ENCODE data around the gene PSMC1. TPM values are rescaled to one million over a fixed set of nuclear protein-coding genes. Genes with fewer than 3 reads are reported as not detected.

Gene PSMC1
- total and polyA plus RNA-seq, 12 donors, result 67.1 to 456 (median 87.4) TPM

DNA sequence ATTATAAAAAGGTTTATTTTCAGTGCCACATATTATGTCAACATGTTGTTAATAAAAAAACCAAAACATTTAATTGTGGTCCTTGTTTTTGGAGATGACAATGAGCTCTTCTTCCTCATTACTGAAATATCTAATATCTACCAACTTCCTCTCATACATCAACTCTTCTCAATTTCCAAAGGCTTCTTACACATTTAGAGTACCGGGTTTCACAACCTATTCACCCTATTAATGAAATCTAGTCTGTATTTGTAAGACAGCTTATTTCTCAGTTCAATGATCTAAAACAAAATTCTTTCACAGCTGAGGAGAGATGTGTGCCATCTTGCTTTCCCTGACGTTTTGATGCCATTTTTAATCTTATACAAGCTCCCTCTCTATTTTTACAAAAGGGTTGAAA lies 60.9 kb downstream of the PSMC1 start:
- Histone ChIP-seq H3K36me3 (replicated peaks in 1 of 2) (peaks cover 0 to 30% of the 10 kb centered on the region in 2 donors), H3K27ac (no peak overlapping the region), H3K9me3 (replicated peaks in 1 of 3) (no peaks in the 10 kb centered on the region), H3K27me3 (no peaks in the 10 kb centered on the region), H3K4me1 (replicated peaks in 1 of 2) (peaks cover 0 to 6% of the 10 kb centered on the region in 2 donors), H3K4me3 (no peak overlapping the region)
- TF ChIP-seq, protein P1, sequence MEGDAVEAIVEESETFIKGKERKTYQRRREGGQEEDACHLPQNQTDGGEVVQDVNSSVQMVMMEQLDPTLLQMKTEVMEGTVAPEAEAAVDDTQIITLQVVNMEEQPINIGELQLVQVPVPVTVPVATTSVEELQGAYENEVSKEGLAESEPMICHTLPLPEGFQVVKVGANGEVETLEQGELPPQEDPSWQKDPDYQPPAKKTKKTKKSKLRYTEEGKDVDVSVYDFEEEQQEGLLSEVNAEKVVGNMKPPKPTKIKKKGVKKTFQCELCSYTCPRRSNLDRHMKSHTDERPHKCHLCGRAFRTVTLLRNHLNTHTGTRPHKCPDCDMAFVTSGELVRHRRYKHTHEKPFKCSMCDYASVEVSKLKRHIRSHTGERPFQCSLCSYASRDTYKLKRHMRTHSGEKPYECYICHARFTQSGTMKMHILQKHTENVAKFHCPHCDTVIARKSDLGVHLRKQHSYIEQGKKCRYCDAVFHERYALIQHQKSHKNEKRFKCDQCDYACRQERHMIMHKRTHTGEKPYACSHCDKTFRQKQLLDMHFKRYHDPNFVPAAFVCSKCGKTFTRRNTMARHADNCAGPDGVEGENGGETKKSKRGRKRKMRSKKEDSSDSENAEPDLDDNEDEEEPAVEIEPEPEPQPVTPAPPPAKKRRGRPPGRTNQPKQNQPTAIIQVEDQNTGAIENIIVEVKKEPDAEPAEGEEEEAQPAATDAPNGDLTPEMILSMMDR (IDR thresholded peaks at IDR 0.05), result no peak
- no peak for TF ChIP-seq POLR2A (IDR thresholded peaks at IDR 0.05)
- DNase-seq, result no peak
- intact Hi-C loops (cut with DNase I), result no loop called here
- WGBS, 4 donors, result 81 to 88% (median 87%) methylated on average over 2 of the region's 2 CpGs

DNA sequence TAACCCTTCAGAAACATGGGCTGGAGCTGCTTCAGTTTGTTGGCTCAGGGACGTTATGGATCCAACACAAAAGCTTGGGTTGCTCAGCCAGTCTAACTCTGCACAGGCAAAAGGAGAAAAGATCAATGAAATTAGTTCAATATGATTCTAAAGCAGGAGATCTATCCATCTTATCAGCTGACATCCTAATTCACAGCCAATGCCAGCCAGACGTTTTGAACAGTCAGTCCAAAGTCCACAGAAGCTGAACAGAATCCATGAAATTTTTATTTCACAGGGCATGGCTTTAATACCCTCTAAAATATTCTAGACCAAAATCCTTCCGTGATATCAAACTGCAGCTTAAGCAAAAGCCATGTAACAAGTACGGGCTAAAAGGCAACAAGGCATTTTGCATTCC lies 61.7 kb downstream of the PSMC1 start:
- H3K9me3 ChIP-seq (replicated peaks in 1 of 3), result no peaks in the 10 kb centered on the region
- DNase-seq, result no peak
- no peak overlapping the region for H3K4me3 ChIP-seq
- peaks cover 0 to 6% of the 10 kb centered on the region in 2 donors for H3K4me1 ChIP-seq (replicated peaks in 1 of 2)
- TF ChIP-seq, protein P1 (IDR thresholded peaks at IDR 0.05), result no peak
- TF ChIP-seq POLR2A (IDR thresholded peaks at IDR 0.05), result no peak
- H3K36me3 ChIP-seq (replicated peaks in 1 of 2), result peaks cover 0 to 25% of the 10 kb centered on the region in 2 donors
- no peak overlapping the region for H3K27ac ChIP-seq
- no peaks in the 10 kb centered on the region for H3K27me3 ChIP-seq
- WGBS, 4 donors, result 75 to 89% (median 80%) methylated on average over 4 of the region's 4 CpGs
- intact Hi-C loops (cut with DNase I), result no loop called here

DNA sequence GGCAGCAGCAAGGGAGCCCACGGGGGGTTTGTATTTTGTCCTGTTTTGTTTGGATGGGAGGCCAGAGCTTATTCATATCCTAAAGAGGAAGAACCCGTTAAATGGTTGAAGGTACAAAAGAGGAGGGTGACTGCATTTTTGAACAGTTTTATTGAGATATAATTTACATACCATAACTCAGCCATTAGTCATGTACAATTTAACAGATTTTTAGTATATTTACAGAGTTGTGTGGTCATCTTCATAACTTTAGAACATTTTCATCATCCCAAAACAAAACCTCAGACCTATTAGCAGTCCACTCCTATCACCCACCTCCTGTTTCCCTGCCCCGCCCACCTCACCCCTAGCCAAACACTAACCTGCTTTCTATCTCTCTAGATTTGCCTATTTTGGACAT lies 62.8 kb downstream of the PSMC1 start:
- no peaks in the 10 kb centered on the region for H3K27me3 ChIP-seq

DNA sequence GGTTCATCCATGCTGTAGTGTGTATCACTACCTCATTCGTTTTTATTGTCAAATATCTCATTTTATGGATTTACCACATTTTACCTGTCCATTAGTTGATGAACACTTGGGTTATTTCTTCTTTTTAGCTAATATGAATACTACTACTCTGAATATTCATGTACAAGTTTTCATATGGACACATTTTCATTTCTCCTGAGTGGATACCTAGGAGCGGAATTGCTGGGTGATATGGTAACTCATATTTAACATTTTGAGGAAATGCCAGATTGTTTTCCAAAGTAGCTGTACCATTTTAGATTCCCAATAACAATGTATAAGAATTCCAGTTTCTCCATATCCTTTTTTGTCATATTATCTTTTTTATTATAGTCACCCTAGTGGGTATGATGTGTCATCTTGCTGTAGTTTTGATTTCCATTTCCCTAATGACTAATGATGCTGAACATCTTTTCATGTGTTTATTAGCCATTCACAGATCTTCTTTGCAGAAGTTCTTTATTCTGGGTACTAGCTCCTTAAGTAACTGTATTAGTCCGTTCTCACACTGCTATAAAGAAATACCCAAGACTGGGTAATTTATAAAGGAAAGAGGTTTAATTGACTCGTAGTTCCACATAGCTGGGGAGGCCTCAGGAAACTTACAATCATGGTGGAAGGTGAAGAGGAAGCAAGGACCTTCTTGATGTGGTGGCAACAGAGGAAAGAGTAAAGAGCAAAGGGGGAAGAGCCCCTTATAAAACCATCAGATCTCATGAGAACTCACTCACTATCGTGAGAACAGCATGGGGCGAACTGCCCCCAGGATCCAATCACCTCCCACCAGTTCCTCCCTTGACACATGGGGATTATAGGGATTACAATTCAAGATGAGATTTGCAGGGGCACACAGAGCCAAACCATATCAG lies 63.5 kb downstream of the PSMC1 start:
- Histone ChIP-seq H3K36me3 (replicated peaks in 1 of 2) (peaks cover 0 to 21% of the 10 kb centered on the region in 2 donors), H3K27me3 (no peaks in the 10 kb centered on the region), H3K9me3 (replicated peaks in 1 of 3) (no peaks in the 10 kb centered on the region), H3K27ac (no peak overlapping the region), H3K4me1 (replicated peaks in 1 of 2) (peaks cover 0 to 6% of the 10 kb centered on the region in 2 donors), H3K4me3 (no peak overlapping the region)
- DNase-seq, result no peak
- 95 to 96% (median 96%) methylated on average over 6 of the region's 6 CpGs for WGBS, 4 donors
- intact Hi-C loops (cut with DNase I), result no loop called here
- TF ChIP-seq POLR2A (IDR thresholded peaks at IDR 0.05), result no peak
- TF ChIP-seq, protein P1 (IDR thresholded peaks at IDR 0.05), result no peak

More for the DNA sequence above, 62.8 kb downstream of the PSMC1 start:
- H3K4me3 ChIP-seq, result no peak overlapping the region
- H3K27ac ChIP-seq, result no peak overlapping the region
- peaks cover 0 to 21% of the 10 kb centered on the region in 2 donors for H3K36me3 ChIP-seq (replicated peaks in 1 of 2)
- peaks cover 0 to 6% of the 10 kb centered on the region in 2 donors for H3K4me1 ChIP-seq (replicated peaks in 1 of 2)
- no peak for TF ChIP-seq POLR2A (IDR thresholded peaks at IDR 0.05)
- TF ChIP-seq, protein P1 (IDR thresholded peaks at IDR 0.05), result no peak
- intact Hi-C loops (cut with DNase I), result no loop called here
- no peaks in the 10 kb centered on the region for H3K9me3 ChIP-seq (replicated peaks in 1 of 3)
- no peak for DNase-seq
- WGBS, 4 donors, result 92 to 93% (median 92%) methylated on average over 3 of the region's 3 CpGs
